Endothelial cell of umbilical vein (primary cell): Measurements from ENCODE around the gene MGLL. TPM values are rescaled to one million over a fixed set of nuclear protein-coding genes. Genes with fewer than 3 reads are reported as not detected.

Source experiments
- BruUV-seq: library from RNA; stranded (reverse); fragments of 400-500 nt; replicated peaks from 2 replicates; lab custom pipeline; 2021; lab: Mats Ljungman, UMichigan
- CTCF ChIA-PET: fragments of 300-600, 350-600 bp; sonication (Branson Sonifier 250); formaldehyde crosslinking; loops from one replicate; lab custom pipeline; 2021; ENCODE audit warnings: antibody characterized with exemption, inconsistent platforms; lab: Charles Lee
- POLR2A ChIA-PET: fragments of 300-600, 350-600 bp; sonication (Branson Sonifier 250); formaldehyde crosslinking; loops from one replicate; lab custom pipeline; 2021; ENCODE audit warnings: antibody characterized with exemption, inconsistent platforms; lab: Charles Lee
- DNase-seq: peaks from one replicate; pipeline ENCODE4 v3.0.0-alpha.2; 2011; ENCODE audit warnings: low read depth, low spot score
- FAIRE-seq: peaks from 2 replicates; lab custom pipeline; 2011; peaks lifted over from hg19 to GRCh38; lab: Jason Lieb, UNC
- H2AFZ ChIP-seq: 2 replicates; pipeline ENCODE4 v1.6.0; 2012; ENCODE audit warnings: low read depth, low read length, control low read depth, inconsistent platforms
- H3K27ac ChIP-seq: 2 replicates; pipeline ENCODE4 v1.5.1; 2011; ENCODE audit warnings: low read depth, mild to moderate bottlenecking, control low read depth, low read length, moderate library complexity; ENCODE audit not compliant: insufficient read depth
- H3K27me3 ChIP-seq, 2 experiments: 2 replicates each; pipeline versions ENCODE4 v1.6.0 to v1.6.1; 2011; ENCODE audit warnings: low read length in 2 of 2, mixed read lengths in 1 of 2; ENCODE audit not compliant: control insufficient read depth in 2 of 2, insufficient read depth in 2 of 2
- H3K36me3 ChIP-seq, 2 experiments: 2 replicates in 1 of 2; 3 replicates in 1 of 2; pipeline ENCODE4 v1.5.1; 2011; ENCODE audit warnings: low read length in 2 of 2, mild to moderate bottlenecking in 1 of 2, moderate library complexity in 1 of 2; ENCODE audit not compliant: control insufficient read depth in 2 of 2, insufficient read depth in 2 of 2; ENCODE audit errors: extremely low read depth in 1 of 2
- H3K4me1 ChIP-seq: 3 replicates; pipeline ENCODE4 v1.5.1; 2011; ENCODE audit warnings: mild to moderate bottlenecking, low read length; ENCODE audit not compliant: control insufficient read depth, insufficient read depth; ENCODE audit errors: extremely low read depth
- H3K4me2 ChIP-seq: 2 replicates; pipeline ENCODE4 v1.6.1; 2011; ENCODE audit warnings: low read length, control low read depth, mixed read lengths; ENCODE audit not compliant: insufficient read depth
- H3K4me3 ChIP-seq, 3 experiments: fragments of 200-600 bp in 1 of 3; sonication (generic), shearing (Covaris generic) in 1 of 3; replicated peaks in 1 of 3; 2 replicates each; pipeline ENCODE4 v1.5.1; 2011 to 2016; ENCODE audit warnings: control low read depth in 3 of 3, low read length in 3 of 3, mild to moderate bottlenecking in 2 of 3, inconsistent platforms in 1 of 3, low read depth in 1 of 3, moderate library complexity in 1 of 3; ENCODE audit not compliant: insufficient read depth in 1 of 3
- H3K79me2 ChIP-seq: 2 replicates; pipeline ENCODE4 v1.6.0; 2012; ENCODE audit warnings: low read length, inconsistent platforms; ENCODE audit not compliant: control insufficient read depth, insufficient read depth
- H3K9ac ChIP-seq: replicated peaks from 2 replicates; pipeline ENCODE3; 2011; ENCODE audit warnings: low read length, control low read depth; ENCODE audit not compliant: insufficient read depth; ENCODE audit errors: extremely low read depth
- H3K9me1 ChIP-seq: replicated peaks from 3 replicates; pipeline ENCODE4 v1.6.0; 2011; ENCODE audit warnings: mild to moderate bottlenecking, low read length; ENCODE audit not compliant: control insufficient read depth, insufficient read depth; ENCODE audit errors: extremely low read depth
- H3K9me3 ChIP-seq: replicated peaks from 2 replicates; pipeline ENCODE4 v1.5.1; 2012; ENCODE audit warnings: low read length, inconsistent platforms; ENCODE audit not compliant: control insufficient read depth, insufficient read depth
- H4K20me1 ChIP-seq: replicated peaks from 2 replicates; pipeline ENCODE3; 2011; ENCODE audit warnings: mild to moderate bottlenecking, low read length; ENCODE audit not compliant: control insufficient read depth, insufficient read depth; ENCODE audit errors: extremely low read depth
- EZH2 ChIP-seq: IDR thresholded peaks from 2 replicates; pipeline ENCODE4 v1.6.1; 2012; ENCODE audit warnings: borderline replicate concordance, low read depth, mild to moderate bottlenecking, moderate library complexity, low read length, inconsistent platforms; ENCODE audit not compliant: severe bottlenecking
- FOS ChIP-seq: IDR thresholded peaks from 2 replicates; pipeline ENCODE4 v1.6.1; 2011; ENCODE audit warnings: mild to moderate bottlenecking, low read length, moderate library complexity, borderline replicate concordance; ENCODE audit not compliant: insufficient read depth
- GATA2 ChIP-seq: IDR thresholded peaks from 2 replicates; pipeline ENCODE4 v1.7.0; 2011; ENCODE audit warnings: low read depth, mild to moderate bottlenecking, moderate library complexity, mixed read lengths, low read length; ENCODE audit not compliant: insufficient read length, insufficient read depth
- JUN ChIP-seq: IDR thresholded peaks from 2 replicates; pipeline ENCODE4 v1.6.1; 2011; ENCODE audit warnings: borderline replicate concordance, low read depth; ENCODE audit not compliant: insufficient read length, insufficient read depth
- MAX ChIP-seq: IDR thresholded peaks from 2 replicates; pipeline ENCODE4 v1.6.1; 2011; ENCODE audit not compliant: insufficient read depth, insufficient read length
- MYC ChIP-seq: IDR thresholded peaks from one replicate; pipeline ENCODE4 v1.6.1; 2011; ENCODE audit warnings: mild to moderate bottlenecking, low read depth, low read length
- POLR2A ChIP-seq: IDR thresholded peaks from 2 replicates; pipeline ENCODE4 v1.6.1; 2012; ENCODE audit warnings: low read depth, mild to moderate bottlenecking, control low read depth, low read length
- POLR2AphosphoS5 ChIP-seq: IDR thresholded peaks from 2 replicates; pipeline ENCODE4 v1.6.1; 2012; ENCODE audit warnings: low read depth, mild to moderate bottlenecking, control low read depth, low read length, moderate library complexity; ENCODE audit not compliant: insufficient read depth
- dilution Hi-C: fragments of 300-500 bp; cut with MboI; formaldehyde crosslinking; loops from one replicate; pipeline ENCODE4 v1.15.0; 2019; ENCODE audit warnings: low sequenced_read_pairs; ENCODE audit not compliant: extremely low pct_ligation_motif_present
- intact Hi-C: fragments of 100-400 bp; cut with micrococcal nuclease; formaldehyde crosslinking; loops from one replicate; pipeline ENCODE4 v1.10.0; 2022
- polyA plus RNA-seq, 4 experiments: library from polyadenylated mRNA; depleted of rRNA in 3 of 4; stranded (reverse) in 3 of 4; unstranded in 1 of 4; fragments of >200 nt; gene quantifications; 2 replicates each; pipeline versions ENCODE4 v1.2.1 to v1.2.3, GENCODE V29; 2011 to 2012; ENCODE audit warnings: missing spikeins in 1 of 4
- total RNA-seq: library from RNA; stranded (reverse); gene quantifications from 2 replicates; pipeline ENCODE4 v1.2.3, GENCODE V29; 2021
- TF ChIP-seq, protein P1 (sequence below), 2 donors: IDR thresholded peaks; 1 replicate in 1 of 2; 2 replicates in 1 of 2; pipeline ENCODE4 v1.5.1; 2011; ENCODE audit warnings: low read length in 2 of 2, mild to moderate bottlenecking in 2 of 2, moderate library complexity in 2 of 2, control low read depth in 1 of 2, inconsistent platforms in 1 of 2, low read depth in 1 of 2; ENCODE audit not compliant: insufficient read depth in 1 of 2; ENCODE audit errors: extremely low read depth in 1 of 2

Gene MGLL
- total and polyA plus RNA-seq, 2 donors (not counting 3 experiments of a cell fraction or from before 2014, with no cell fraction given) = 30.7 to 60.2 TPM

DNA sequence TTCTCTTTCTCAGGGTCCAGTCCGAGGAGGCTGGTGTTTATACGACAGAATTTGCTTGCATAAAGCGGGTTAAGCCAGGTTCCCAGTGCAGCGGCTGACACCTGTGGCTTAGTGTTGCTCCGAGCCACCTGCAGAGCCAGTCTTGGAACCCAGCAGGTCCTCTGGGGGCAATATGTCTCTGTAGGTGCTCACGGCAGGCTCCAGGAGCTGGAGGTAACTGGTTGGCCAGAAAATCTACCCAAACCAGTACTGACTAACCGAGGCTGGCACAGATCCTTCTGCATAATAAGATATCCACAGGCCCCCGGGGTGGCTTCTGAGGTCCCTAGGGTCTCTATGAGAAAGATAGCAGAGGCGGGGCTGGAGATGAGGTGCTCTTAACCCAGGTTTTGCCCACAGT, 3.2 kb downstream of the MGLL start:
- Histone ChIP-seq H3K4me3 (no peak overlapping the region), H3K9me1 (no peaks in the 10 kb centered on the region), H4K20me1 (no peaks in the 10 kb centered on the region), H3K4me2 (no peak overlapping the region), H3K9me3 (no peaks in the 10 kb centered on the region), H2AFZ (no peak overlapping the region), H3K27ac (no peak overlapping the region), H3K36me3 (peaks cover 0 to 5% of the 10 kb centered on the region in 2 experiments), H3K27me3 (no peaks in the 10 kb centered on the region), H3K4me1 (peaks cover 23% of the 10 kb centered on the region), H3K79me2 (peaks cover 32% of the 10 kb centered on the region), H3K9ac (no peak overlapping the region)
- DNase-seq = no peak
- intact Hi-C loops = no loop called here
- no TSS peak for BruUV-seq
- FAIRE-seq = no peak
- dilution Hi-C loops = no loop called here
- POLR2A ChIA-PET = no interaction called here
- CTCF ChIA-PET = no interaction called here
- no peak for TF ChIP-seq GATA2
- TF ChIP-seq EZH2 = no peak
- no peak for TF ChIP-seq MAX
- no peak for TF ChIP-seq JUN
- no peak for TF ChIP-seq POLR2AphosphoS5
- TF ChIP-seq, protein P1, sequence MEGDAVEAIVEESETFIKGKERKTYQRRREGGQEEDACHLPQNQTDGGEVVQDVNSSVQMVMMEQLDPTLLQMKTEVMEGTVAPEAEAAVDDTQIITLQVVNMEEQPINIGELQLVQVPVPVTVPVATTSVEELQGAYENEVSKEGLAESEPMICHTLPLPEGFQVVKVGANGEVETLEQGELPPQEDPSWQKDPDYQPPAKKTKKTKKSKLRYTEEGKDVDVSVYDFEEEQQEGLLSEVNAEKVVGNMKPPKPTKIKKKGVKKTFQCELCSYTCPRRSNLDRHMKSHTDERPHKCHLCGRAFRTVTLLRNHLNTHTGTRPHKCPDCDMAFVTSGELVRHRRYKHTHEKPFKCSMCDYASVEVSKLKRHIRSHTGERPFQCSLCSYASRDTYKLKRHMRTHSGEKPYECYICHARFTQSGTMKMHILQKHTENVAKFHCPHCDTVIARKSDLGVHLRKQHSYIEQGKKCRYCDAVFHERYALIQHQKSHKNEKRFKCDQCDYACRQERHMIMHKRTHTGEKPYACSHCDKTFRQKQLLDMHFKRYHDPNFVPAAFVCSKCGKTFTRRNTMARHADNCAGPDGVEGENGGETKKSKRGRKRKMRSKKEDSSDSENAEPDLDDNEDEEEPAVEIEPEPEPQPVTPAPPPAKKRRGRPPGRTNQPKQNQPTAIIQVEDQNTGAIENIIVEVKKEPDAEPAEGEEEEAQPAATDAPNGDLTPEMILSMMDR (IDR thresholded peaks at IDR 0.05; ENCODE audit: extremely low read depth in 1 of 2, insufficient read depth in 1 of 2, low read depth in 1 of 2, low read length in 2 of 2) = no peak
- TF ChIP-seq POLR2A = no peak
- TF ChIP-seq FOS = no peak
- no peak for TF ChIP-seq MYC
